PC-3 (cell line): ENCODE measurements around the gene SCARB1. TPM values are rescaled to one million over a fixed set of nuclear protein-coding genes. Genes with fewer than 3 reads are reported as not detected.

Source experiments
- ATAC-seq: fragments of 200-7000 bp; cut with Tn5 transposase; 2 replicates; pipeline ENCODE4 v1.9.1; 2020; ENCODE audit warnings: mild to moderate bottlenecking, moderate library complexity
- BruUV-seq: library from RNA; stranded (reverse); fragments of 400-500 nt; replicated peaks from 2 replicates; lab custom pipeline; 2021; lab: Mats Ljungman, UMichigan
- CTCF ChIA-PET: fragments of 300-600 bp; sonication (Branson Sonifier 250); formaldehyde crosslinking; loops from one replicate; lab custom pipeline; 2022; ENCODE audit warnings: antibody characterized with exemption; lab: Charles Lee
- POLR2A ChIA-PET: fragments of 300-600 bp; sonication (Branson Sonifier 250); formaldehyde crosslinking; loops from one replicate; lab custom pipeline; 2022; ENCODE audit warnings: antibody characterized with exemption; ENCODE audit not compliant: unreplicated experiment; lab: Charles Lee
- DNase-seq: peaks from one replicate; pipeline ENCODE4 v3.0.0-alpha.2; 2015
- H2AFZ ChIP-seq: fragments of 300-600 bp; sonication (generic); 2 replicates; pipeline ENCODE4 v1.6.0; 2016; ENCODE audit warnings: antibody characterized with exemption, low read length
- H3F3A ChIP-seq: fragments of 300-600 bp; sonication (generic); one replicate; pipeline ENCODE4 v1.6.0; 2017; ENCODE audit warnings: antibody characterized with exemption, low read length, control low read depth, mild to moderate bottlenecking; ENCODE audit not compliant: unreplicated experiment
- H3K27ac ChIP-seq: fragments of 300-600 bp; sonication (generic); 2 replicates; pipeline ENCODE4 v1.5.1; 2016; ENCODE audit warnings: mild to moderate bottlenecking, low read length
- H3K27me3 ChIP-seq: fragments of 300-600 bp; sonication (generic); 2 replicates; pipeline ENCODE4 v1.6.1; 2016; ENCODE audit warnings: low read length, mixed read lengths
- H3K36me3 ChIP-seq: fragments of 300-600 bp; sonication (generic); 2 replicates; pipeline ENCODE4 v1.6.1; 2016; ENCODE audit warnings: low read depth, mixed run types, low read length, mixed read lengths
- H3K4me1 ChIP-seq: fragments of 300-600 bp; sonication (generic); 2 replicates; pipeline ENCODE4 v1.5.1; 2016; ENCODE audit warnings: low read length; ENCODE audit not compliant: insufficient read depth
- H3K4me2 ChIP-seq: fragments of 300-600 bp; sonication (generic); 2 replicates; pipeline ENCODE4 v1.6.0; 2016; ENCODE audit warnings: low read length
- H3K4me3 ChIP-seq: fragments of 300-600 bp; sonication (generic); 2 replicates; pipeline ENCODE4 v1.5.1; 2016; ENCODE audit warnings: mild to moderate bottlenecking, low read length, mixed read lengths
- H3K79me2 ChIP-seq: fragments of 300-600 bp; sonication (generic); 2 replicates; pipeline ENCODE4 v1.6.1; 2017; ENCODE audit warnings: low read length, mixed read lengths
- H3K9ac ChIP-seq: fragments of 300-600 bp; sonication (generic); 2 replicates; pipeline ENCODE4 v1.6.0; 2016; ENCODE audit warnings: mild to moderate bottlenecking, low read length
- H3K9me2 ChIP-seq: fragments of 300-600 bp; sonication (generic); replicated peaks from 2 replicates; pipeline ENCODE4 v1.6.1; 2016; ENCODE audit warnings: mixed run types, low read length, mixed read lengths
- H3K9me3 ChIP-seq: fragments of 300-600 bp; sonication (generic); 2 replicates; pipeline ENCODE4 v1.6.1; 2016; ENCODE audit warnings: low read length, mixed read lengths
- H4K20me1 ChIP-seq: fragments of 300-600 bp; sonication (generic); 2 replicates; pipeline ENCODE4 v1.6.1; 2016; ENCODE audit warnings: low read length, mixed read lengths
- CTCF ChIP-seq: fragments of 300-600 bp; sonication (generic); conservative IDR thresholded peaks from 2 replicates; pipeline ENCODE4 v1.5.1; 2017; ENCODE audit warnings: antibody characterized with exemption, low read depth, mild to moderate bottlenecking, low read length
- EZH2 ChIP-seq: fragments of 300-600 bp; sonication (generic); IDR thresholded peaks from one replicate; pipeline ENCODE4 v1.6.1; 2017; ENCODE audit warnings: antibody characterized with exemption, mild to moderate bottlenecking, low read length; ENCODE audit not compliant: unreplicated experiment
- EZH2phosphoT487 ChIP-seq: fragments of 300-600 bp; sonication (generic); IDR thresholded peaks from 2 replicates; pipeline ENCODE4 v1.6.1; 2018; ENCODE audit warnings: mild to moderate bottlenecking, antibody characterized with exemption, low read length, borderline replicate concordance
- intact Hi-C: fragments of 100-400 bp; cut with micrococcal nuclease; formaldehyde crosslinking; loops from 2 replicates; pipeline ENCODE4 v1.9.0; 2023
- total RNA-seq: library from RNA; depleted of rRNA; stranded (reverse); fragments of >200 nt; gene quantifications from 2 replicates; pipeline ENCODE4 v1.2.3, GENCODE V29; 2014

Gene SCARB1
- total RNA-seq, 1 experiment from 2014 or later, result 79.1 TPM

GRCh38 chr12:124857921-124858461 lies 5.7 kb downstream of the SCARB1 start:
- ChIA-PET POLR2A (no interaction called here), CTCF (no interaction called here)
- Histone ChIP-seq H3K4me1 (peaks cover 15% of the 10 kb centered on the region), H2AFZ (no peak overlapping the region), H3K27me3 (no peaks in the 10 kb centered on the region), H3K4me2 (no peak overlapping the region), H3K9ac (no peak overlapping the region), H3K79me2 (peaks cover 92% of the 10 kb centered on the region), H3K9me2 (no peaks in the 10 kb centered on the region), H4K20me1 (peaks cover 23% of the 10 kb centered on the region; the same call in 1 of the 2 replicates), H3K36me3 (peaks cover 14% of the 10 kb centered on the region; the same call in 1 of the 2 replicates), H3K27ac (no peak overlapping the region), H3K4me3 (no peak overlapping the region), H3F3A (no peaks in the 10 kb centered on the region), H3K9me3 (no peaks in the 10 kb centered on the region)
- no peak for TF ChIP-seq EZH2phosphoT487
- no peak for TF ChIP-seq EZH2
- no peak for TF ChIP-seq CTCF
- ATAC-seq (no peak), DNase-seq (no peak)
- intact Hi-C loops, result no loop called here
- BruUV-seq, result no TSS peak

- Histone ChIP-seq H3K4me2 (no peak overlapping the region), H3K27ac (no peak overlapping the region), H3K36me3 (peaks cover 20% of the 10 kb centered on the region; the same call in 1 of the 2 replicates), H3K27me3 (no peaks in the 10 kb centered on the region), H3K9me2 (no peaks in the 10 kb centered on the region), H3K4me1 (peaks cover 5% of the 10 kb centered on the region), H3F3A (no peaks in the 10 kb centered on the region), H4K20me1 (peaks cover 13% of the 10 kb centered on the region; the same call in 1 of the 2 replicates), H3K79me2 (peaks cover 92% of the 10 kb centered on the region), H2AFZ (no peak overlapping the region), H3K9ac (no peak overlapping the region), H3K9me3 (no peaks in the 10 kb centered on the region), H3K4me3 (no peak overlapping the region)
- BruUV-seq, result no TSS peak
- DNase-seq, result no peak
- POLR2A ChIA-PET, result no interaction called here
- TF ChIP-seq EZH2, result no peak
- no peak for TF ChIP-seq EZH2phosphoT487
- no peak for TF ChIP-seq CTCF
- CTCF ChIA-PET, result no interaction called here
- intact Hi-C loops, result no loop called here
- ATAC-seq, result no peak
These were observed 6.9 kb downstream of the SCARB1 start for GRCh38 chr12:124856842-124857178.

GRCh38 chr12:124856132-124856841 lies 7.4 kb downstream of the SCARB1 start:
- H3K9ac ChIP-seq, result no peak overlapping the region
- H3K4me2 ChIP-seq, result no peak overlapping the region
- H3K9me2 ChIP-seq, result no peaks in the 10 kb centered on the region
- DNase-seq (no peak), ATAC-seq (no peak)
- no peak for TF ChIP-seq CTCF
- TF ChIP-seq EZH2, result no peak
- TF ChIP-seq EZH2phosphoT487, result no peak
- no peaks in the 10 kb centered on the region; the same call in 1 of the 2 replicates for H3K4me1 ChIP-seq
- H2AFZ ChIP-seq, result no peak overlapping the region
- H3K36me3 ChIP-seq, result peaks cover 21% of the 10 kb centered on the region; the same call in 1 of the 2 replicates
- H3K27me3 ChIP-seq, result no peaks in the 10 kb centered on the region
- peaks cover 92% of the 10 kb centered on the region for H3K79me2 ChIP-seq
- intact Hi-C loops, result no loop called here
- CTCF ChIA-PET, result no interaction called here
- no peak overlapping the region for H3K27ac ChIP-seq
- POLR2A ChIA-PET, result no interaction called here
- BruUV-seq, result no TSS peak
- H3F3A ChIP-seq, result no peaks in the 10 kb centered on the region
- H3K4me3 ChIP-seq, result no peak overlapping the region
- peaks cover 13% of the 10 kb centered on the region; the same call in 1 of the 2 replicates for H4K20me1 ChIP-seq
- no peaks in the 10 kb centered on the region for H3K9me3 ChIP-seq
